Mesenchymal stem cell (in vitro differentiated cells and primary cell): ENCODE data around the gene DHX30.

Experiments
- DNase-seq: peaks from one replicate; pipeline ENCODE4 v3.0.0-alpha.2; 2013
- H2AFZ ChIP-seq: one replicate; pipeline ENCODE4 v1.6.1; 2013; ENCODE audit warnings: low read depth, mild to moderate bottlenecking, control low read depth, inconsistent platforms, low read length, moderate library complexity
- H2AK5ac ChIP-seq: 2 replicates; pipeline ENCODE4 v1.6.1; 2013; ENCODE audit warnings: low read length, moderate library complexity, mild to moderate bottlenecking, inconsistent platforms; ENCODE audit not compliant: severe bottlenecking
- H2BK120ac ChIP-seq: one replicate; pipeline ENCODE4 v1.6.1; 2013; ENCODE audit warnings: low read depth, mild to moderate bottlenecking, inconsistent platforms, low read length, moderate library complexity
- H2BK12ac ChIP-seq, 2 experiments: one replicate each; pipeline ENCODE4 v1.6.1; 2013; ENCODE audit warnings: inconsistent platforms in 2 of 2, low read length in 2 of 2, mild to moderate bottlenecking in 2 of 2, moderate library complexity in 2 of 2, control low read depth in 1 of 2
- H2BK15ac ChIP-seq: one replicate; pipeline ENCODE4 v1.6.1; 2013; ENCODE audit warnings: mild to moderate bottlenecking, low read depth, inconsistent platforms; ENCODE audit not compliant: poor library complexity, severe bottlenecking
- H2BK5ac ChIP-seq: 2 replicates; pipeline ENCODE4 v1.6.1; 2013; ENCODE audit warnings: low read depth, mild to moderate bottlenecking, low read length, control low read depth, inconsistent platforms; ENCODE audit not compliant: poor library complexity, severe bottlenecking
- H3K14ac ChIP-seq, 2 experiments: one replicate each; pipeline ENCODE4 v1.6.1; 2013; ENCODE audit warnings: inconsistent platforms in 2 of 2, low read length in 2 of 2, control low read depth in 1 of 2, mild to moderate bottlenecking in 1 of 2, moderate library complexity in 1 of 2
- H3K18ac ChIP-seq, 2 experiments: one replicate each; pipeline ENCODE4 v1.6.1; 2013; ENCODE audit warnings: inconsistent platforms in 2 of 2, low read length in 2 of 2, control low read depth in 1 of 2, low read depth in 1 of 2, mild to moderate bottlenecking in 1 of 2
- H3K23ac ChIP-seq, 2 experiments: one replicate each; pipeline ENCODE4 v1.6.1; 2013; ENCODE audit warnings: inconsistent platforms in 2 of 2, low read length in 2 of 2, mild to moderate bottlenecking in 2 of 2, moderate library complexity in 2 of 2, control low read depth in 1 of 2
- H3K27ac ChIP-seq: 2 replicates; pipeline ENCODE4 v1.5.1; 2013; ENCODE audit warnings: mild to moderate bottlenecking, moderate library complexity, low read length, control low read depth, inconsistent platforms; ENCODE audit not compliant: poor library complexity, severe bottlenecking
- H3K27me3 ChIP-seq, 2 experiments: 2 replicates each; pipeline versions ENCODE4 v1.6.1 to v1.7.0; 2013; ENCODE audit warnings: low read length in 2 of 2, mild to moderate bottlenecking in 2 of 2, moderate library complexity in 2 of 2, control low read depth in 1 of 2, inconsistent platforms in 1 of 2; ENCODE audit not compliant: control insufficient read depth in 1 of 2, insufficient read depth in 1 of 2
- H3K36me3 ChIP-seq, 2 experiments: 2 replicates each; pipeline versions ENCODE4 v1.6.1 to v1.7.0; 2013; ENCODE audit warnings: low read length in 2 of 2, control low read depth in 1 of 2, inconsistent platforms in 1 of 2, low read depth in 1 of 2, mild to moderate bottlenecking in 1 of 2; ENCODE audit not compliant: insufficient read depth in 2 of 2, control insufficient read depth in 1 of 2
- H3K4ac ChIP-seq, 2 experiments: one replicate each; pipeline ENCODE4 v1.6.1; 2013; ENCODE audit warnings: inconsistent platforms in 2 of 2, low read length in 2 of 2, mild to moderate bottlenecking in 2 of 2, moderate library complexity in 2 of 2, control low read depth in 1 of 2, low read depth in 1 of 2
- H3K4me1 ChIP-seq: 2 replicates; pipeline ENCODE4 v1.6.1; 2013; ENCODE audit warnings: low read depth, low read length, control low read depth; ENCODE audit not compliant: control insufficient read depth, insufficient read depth
- H3K4me2 ChIP-seq: 2 replicates; pipeline ENCODE4 v1.6.1; 2013; ENCODE audit warnings: low read length, mild to moderate bottlenecking, inconsistent platforms; ENCODE audit not compliant: poor library complexity, severe bottlenecking
- H3K4me3 ChIP-seq, 2 experiments: 2 replicates each; pipeline versions ENCODE4 v1.5.1 to v1.7.0; 2013; ENCODE audit warnings: low read length in 2 of 2, mild to moderate bottlenecking in 2 of 2, control low read depth in 1 of 2, low read depth in 1 of 2; ENCODE audit not compliant: insufficient read depth in 1 of 2
- H3K79me1 ChIP-seq: replicated peaks from 2 replicates; pipeline ENCODE4 v1.6.1; 2013; ENCODE audit warnings: mild to moderate bottlenecking, control low read depth, low read length, inconsistent platforms; ENCODE audit not compliant: poor library complexity, severe bottlenecking
- H3K9ac ChIP-seq: 2 replicates; pipeline ENCODE4 v1.7.0; 2013; ENCODE audit warnings: mild to moderate bottlenecking, low read length, moderate library complexity
- H3K9me3 ChIP-seq: 2 replicates; pipeline ENCODE4 v1.7.0; 2013; ENCODE audit warnings: mild to moderate bottlenecking, low read length; ENCODE audit not compliant: control insufficient read depth
- H4K8ac ChIP-seq: one replicate; pipeline ENCODE4 v1.6.1; 2013; ENCODE audit warnings: inconsistent platforms, mild to moderate bottlenecking, low read length, moderate library complexity
- H4K91ac ChIP-seq: one replicate; pipeline ENCODE4 v1.6.1; 2013; ENCODE audit warnings: mild to moderate bottlenecking, low read length, inconsistent platforms
- WGBS: methylation state at CpG from one replicate; pipeline ENCODE4 v1.1.7; 2013; ENCODE audit warnings: mixed read lengths; 5-methylcytosine and 5-hydroxymethylcytosine counted together

The DHX30 gene

GRCh38 chr3:47848599-47849117 is 45.7 kb downstream of the DHX30 start:
- no peak overlapping the region for H2AFZ ChIP-seq

GRCh38 chr3:47849186-47849698 is 46.3 kb downstream of the DHX30 start:
- no peak overlapping the region for H2BK5ac ChIP-seq
- no peak overlapping the region for H3K9ac ChIP-seq
- no peak overlapping the region for H3K23ac ChIP-seq
- H2BK15ac ChIP-seq: no peak overlapping the region
- no peak overlapping the region for H3K14ac ChIP-seq
- H3K4ac ChIP-seq: no peak overlapping the region
- no peak overlapping the region for H2BK12ac ChIP-seq
- H2BK120ac ChIP-seq: no peak overlapping the region
- H3K36me3 ChIP-seq: peaks cover 97 to 99% of the 10 kb centered on the region in 2 experiments
- no peaks in the 10 kb centered on the region for H3K9me3 ChIP-seq
- no peak overlapping the region for H3K27ac ChIP-seq
- no peak overlapping the region for H2AFZ ChIP-seq
- no peak for DNase-seq
- H3K4me1 ChIP-seq: no peaks in the 10 kb centered on the region
- H3K27me3 ChIP-seq: no peaks in the 10 kb centered on the region
- H3K4me2 ChIP-seq: no peak overlapping the region
- 90% methylated on average over 14 of the region's 14 CpGs for WGBS
- peak overlapping the region; percentile 53 for H4K8ac ChIP-seq
- H3K79me1 ChIP-seq: peaks cover 21% of the 10 kb centered on the region
- H3K4me3 ChIP-seq: no peak overlapping the region
- no peak overlapping the region for H4K91ac ChIP-seq
- H2AK5ac ChIP-seq: no peak overlapping the region
- H3K18ac ChIP-seq: no peak overlapping the region

More at GRCh38 chr3:47848599-47849117, 45.7 kb downstream of the DHX30 start:
- no peak overlapping the region for H2AK5ac ChIP-seq
- H3K27me3 ChIP-seq: no peaks in the 10 kb centered on the region
- no peak overlapping the region for H4K91ac ChIP-seq
- H2BK15ac ChIP-seq: peak overlapping the region; percentile 62
- H3K79me1 ChIP-seq: peaks cover 24% of the 10 kb centered on the region
- H3K4me2 ChIP-seq: no peak overlapping the region
- H2BK120ac ChIP-seq: no peak overlapping the region
- no peaks in the 10 kb centered on the region for H3K4me1 ChIP-seq
- no peak overlapping the region for H4K8ac ChIP-seq
- H3K4me3 ChIP-seq: no peak overlapping the region
- no peak overlapping the region for H2BK12ac ChIP-seq
- H3K4ac ChIP-seq: no peak overlapping the region
- no peak overlapping the region for H2BK5ac ChIP-seq
- no peak overlapping the region for H3K18ac ChIP-seq
- H3K27ac ChIP-seq: no peak overlapping the region
- H3K36me3 ChIP-seq: peaks cover 97 to 99% of the 10 kb centered on the region in 2 experiments
- DNase-seq: no peak
- H3K14ac ChIP-seq: no peak overlapping the region
- no peak overlapping the region for H3K9ac ChIP-seq
- 96% methylated on average over 23 of the region's 23 CpGs for WGBS
- no peak overlapping the region for H3K23ac ChIP-seq
- no peaks in the 10 kb centered on the region for H3K9me3 ChIP-seq

- Histone ChIP-seq H2BK120ac (no peak overlapping the region), H2AFZ (no peak overlapping the region), H3K4me1 (no peaks in the 10 kb centered on the region), H2BK5ac (no peak overlapping the region), H3K9me3 (no peaks in the 10 kb centered on the region), H3K18ac (no peak overlapping the region), H2AK5ac (no peak overlapping the region), H3K23ac (no peak overlapping the region), H4K8ac (peak overlapping the region; percentile 28), H3K4ac (no peak overlapping the region), H3K9ac (no peak overlapping the region), H3K14ac (no peak overlapping the region), H2BK12ac (peak overlapping the region in 1 of 2 experiments; percentile 7), H3K4me2 (no peak overlapping the region), H4K91ac (no peak overlapping the region), H3K27me3 (no peaks in the 10 kb centered on the region), H3K4me3 (no peak overlapping the region), H3K27ac (no peak overlapping the region), H3K36me3 (peaks cover 97 to 99% of the 10 kb centered on the region in 2 experiments), H2BK15ac (no peak overlapping the region), H3K79me1 (peaks cover 15% of the 10 kb centered on the region)
- 93% methylated on average over 27 of the region's 35 CpGs for WGBS
- peak; percentile 58 for DNase-seq
Observed at GRCh38 chr3:47849699-47850563, 47.0 kb downstream of the DHX30 start.
